HepG2 (cell line): Measurements from ENCODE around the gene ADORA3. TPM values are rescaled to one million over a fixed set of nuclear protein-coding genes. Genes with fewer than 3 reads are reported as not detected.
A peak's percentile ranks its signal among the peaks of the same experiment; 100 is the strongest.

ENCODE experiments used
- JUND ChIP-seq: sonication (generic); formaldehyde crosslinking; IDR thresholded peaks from 2 replicates; pipeline ENCODE4 v1.8.0; 2022; ENCODE audit warnings: mild to moderate bottlenecking, missing genetic modification reagents
- KDM2A ChIP-seq: sonication (generic); formaldehyde crosslinking; IDR thresholded peaks from 2 replicates; pipeline ENCODE4 v1.4.0; 2020; ENCODE audit warnings: low read depth, missing genetic modification reagents, borderline replicate concordance
- RAD21 ChIP-seq: fragments of 450-650 bp; formaldehyde crosslinking; IDR thresholded peaks from 2 replicates; pipeline ENCODE4 v1.5.0; 2020; ENCODE audit warnings: mild to moderate bottlenecking
- SALL1 ChIP-seq: sonication (generic); formaldehyde crosslinking; IDR thresholded peaks from 2 replicates; pipeline ENCODE4 v1.8.0; 2022; ENCODE audit warnings: mild to moderate bottlenecking, missing genetic modification reagents
- SMC3 ChIP-seq: IDR thresholded peaks from 2 replicates; pipeline ENCODE4 v1.6.1; 2011; ENCODE audit warnings: low read length, improper control_type of control experiment
- STAG1 ChIP-seq: sonication (generic); formaldehyde crosslinking; IDR thresholded peaks from 2 replicates; pipeline ENCODE4 v1.4.0; 2020; ENCODE audit warnings: missing genetic modification reagents
- ZNF256 ChIP-seq: sonication (generic); formaldehyde crosslinking; conservative IDR thresholded peaks from 2 replicates; pipeline ENCODE4 v1.4.0; 2020; ENCODE audit warnings: missing genetic modification reagents
- ZNF558 ChIP-seq: sonication (generic); formaldehyde crosslinking; IDR thresholded peaks from 2 replicates; pipeline ENCODE4 v1.9.0; 2022; ENCODE audit warnings: mild to moderate bottlenecking, missing genetic modification reagents, borderline replicate concordance
- polyA plus RNA-seq, 8 experiments: library from polyadenylated mRNA; depleted of rRNA in 3 of 8; stranded (reverse) in 7 of 8; unstranded in 1 of 8; fragments of >200 nt; fragmentation: Illumina TruSeq in 4 of 8; extraction: Trizol in 4 of 8; gene quantifications; 2 replicates each; pipeline versions ENCODE4 v1.2.1 to v1.2.3, GENCODE V29; 2011 to 2016; ENCODE audit warnings: low read depth in 4 of 8, missing spikeins in 1 of 8, mixed read lengths in 1 of 8; ENCODE audit not compliant: insufficient read depth in 1 of 8
- total RNA-seq, 5 experiments: library from RNA; depleted of rRNA; stranded (reverse); fragments of >200 nt; fragmentation: Illumina TruSeq; extraction: Trizol; gene quantifications; 2 replicates each; pipeline ENCODE4 v1.2.3, GENCODE V29; 2016; ENCODE audit warnings: low read depth in 1 of 5
- TF ChIP-seq, protein P1 (sequence below), 2 experiments: sonication (generic) in 1 of 2; formaldehyde crosslinking in 1 of 2; IDR thresholded peaks; 2 replicates each; pipeline versions ENCODE4 v1.4.0 to v1.6.1; 2016 to 2020; ENCODE audit warnings: borderline replicate concordance in 1 of 2, low read depth in 1 of 2, mild to moderate bottlenecking in 1 of 2, missing genetic modification reagents in 1 of 2
- TF ChIP-seq, protein P2 (sequence below): sonication (generic); formaldehyde crosslinking; IDR thresholded peaks from 2 replicates; pipeline ENCODE4 v1.5.0; 2020; ENCODE audit warnings: mild to moderate bottlenecking, missing genetic modification reagents, moderate library complexity

ADORA3 gene
- total and polyA plus RNA-seq, 2 of the 13 experiments (the other 11 are each of a cell fraction or from before 2014, with no cell fraction given) = not detected

DNA sequence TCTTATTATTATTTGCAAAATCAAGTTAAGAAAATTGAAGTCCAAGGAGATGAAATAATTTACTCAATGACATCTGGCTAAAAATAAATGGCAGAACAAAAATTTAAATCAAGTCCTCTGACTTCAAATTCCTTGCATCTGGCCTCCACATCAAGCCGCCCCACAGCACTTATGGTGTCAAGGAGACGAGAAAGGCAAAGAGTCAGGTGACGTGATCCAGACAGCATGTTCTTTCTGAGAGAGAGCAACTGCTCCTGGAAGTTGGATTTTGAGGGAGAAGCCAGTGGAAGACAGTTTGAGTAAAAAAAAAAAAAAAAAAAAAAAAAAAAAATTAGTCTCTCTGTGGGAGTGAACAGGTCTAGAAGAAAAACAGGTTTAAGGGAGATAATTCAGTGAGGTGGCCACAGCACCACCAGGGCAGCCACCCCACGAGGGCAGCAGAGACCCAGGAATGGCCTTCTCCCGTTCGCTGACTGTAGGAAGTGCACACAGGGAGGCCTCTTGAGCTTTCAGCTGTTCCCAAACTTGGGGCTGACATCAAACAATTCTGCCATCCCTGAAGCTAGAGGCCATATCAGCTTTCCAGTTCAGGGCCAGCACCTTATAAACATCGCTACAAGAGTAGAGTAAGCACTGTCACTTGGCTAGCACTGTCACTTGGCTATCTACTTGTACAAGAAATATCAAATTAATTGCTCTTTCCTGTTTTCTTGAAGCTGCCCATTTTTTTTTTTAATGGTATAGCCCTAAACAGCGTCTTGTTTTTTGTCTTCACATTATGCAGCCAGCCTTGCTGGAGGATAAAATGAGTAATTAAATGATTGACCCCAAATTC lies 21.8 kb downstream of the ADORA3 start (continued):
- TF ChIP-seq, protein P1, sequence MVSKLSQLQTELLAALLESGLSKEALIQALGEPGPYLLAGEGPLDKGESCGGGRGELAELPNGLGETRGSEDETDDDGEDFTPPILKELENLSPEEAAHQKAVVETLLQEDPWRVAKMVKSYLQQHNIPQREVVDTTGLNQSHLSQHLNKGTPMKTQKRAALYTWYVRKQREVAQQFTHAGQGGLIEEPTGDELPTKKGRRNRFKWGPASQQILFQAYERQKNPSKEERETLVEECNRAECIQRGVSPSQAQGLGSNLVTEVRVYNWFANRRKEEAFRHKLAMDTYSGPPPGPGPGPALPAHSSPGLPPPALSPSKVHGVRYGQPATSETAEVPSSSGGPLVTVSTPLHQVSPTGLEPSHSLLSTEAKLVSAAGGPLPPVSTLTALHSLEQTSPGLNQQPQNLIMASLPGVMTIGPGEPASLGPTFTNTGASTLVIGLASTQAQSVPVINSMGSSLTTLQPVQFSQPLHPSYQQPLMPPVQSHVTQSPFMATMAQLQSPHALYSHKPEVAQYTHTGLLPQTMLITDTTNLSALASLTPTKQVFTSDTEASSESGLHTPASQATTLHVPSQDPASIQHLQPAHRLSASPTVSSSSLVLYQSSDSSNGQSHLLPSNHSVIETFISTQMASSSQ (IDR thresholded peaks at IDR 0.05; ENCODE audit: low read depth) = no peak
- TF ChIP-seq, protein P1 (CRISPR knock-in tag; IDR thresholded peaks at IDR 0.05; ENCODE audit: borderline replicate concordance) = no peak
- TF ChIP-seq KDM2A (CRISPR knock-in tag) (peak; percentile 69; the same call in 1 of the 2 replicates), SMC3 (peak; percentile 84), STAG1 (CRISPR knock-in tag) (peak; percentile 97), SALL1 (CRISPR knock-in tag) (peak; percentile 36; the same call in 1 of the 2 replicates), ZNF256 (CRISPR knock-in tag) (no peak), RAD21 (CRISPR knock-in tag) (peak; percentile 92), ZNF558 (CRISPR knock-in tag) (0 out of 2 replicates have a peak, but pooled peaks have one; percentile 34), JUND (no peak)
- TF ChIP-seq, protein P2, sequence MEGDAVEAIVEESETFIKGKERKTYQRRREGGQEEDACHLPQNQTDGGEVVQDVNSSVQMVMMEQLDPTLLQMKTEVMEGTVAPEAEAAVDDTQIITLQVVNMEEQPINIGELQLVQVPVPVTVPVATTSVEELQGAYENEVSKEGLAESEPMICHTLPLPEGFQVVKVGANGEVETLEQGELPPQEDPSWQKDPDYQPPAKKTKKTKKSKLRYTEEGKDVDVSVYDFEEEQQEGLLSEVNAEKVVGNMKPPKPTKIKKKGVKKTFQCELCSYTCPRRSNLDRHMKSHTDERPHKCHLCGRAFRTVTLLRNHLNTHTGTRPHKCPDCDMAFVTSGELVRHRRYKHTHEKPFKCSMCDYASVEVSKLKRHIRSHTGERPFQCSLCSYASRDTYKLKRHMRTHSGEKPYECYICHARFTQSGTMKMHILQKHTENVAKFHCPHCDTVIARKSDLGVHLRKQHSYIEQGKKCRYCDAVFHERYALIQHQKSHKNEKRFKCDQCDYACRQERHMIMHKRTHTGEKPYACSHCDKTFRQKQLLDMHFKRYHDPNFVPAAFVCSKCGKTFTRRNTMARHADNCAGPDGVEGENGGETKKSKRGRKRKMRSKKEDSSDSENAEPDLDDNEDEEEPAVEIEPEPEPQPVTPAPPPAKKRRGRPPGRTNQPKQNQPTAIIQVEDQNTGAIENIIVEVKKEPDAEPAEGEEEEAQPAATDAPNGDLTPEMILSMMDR (CRISPR knock-in tag) = peak; percentile 93
